ENCODE measurements around the gene ABCA2.

DNA sequence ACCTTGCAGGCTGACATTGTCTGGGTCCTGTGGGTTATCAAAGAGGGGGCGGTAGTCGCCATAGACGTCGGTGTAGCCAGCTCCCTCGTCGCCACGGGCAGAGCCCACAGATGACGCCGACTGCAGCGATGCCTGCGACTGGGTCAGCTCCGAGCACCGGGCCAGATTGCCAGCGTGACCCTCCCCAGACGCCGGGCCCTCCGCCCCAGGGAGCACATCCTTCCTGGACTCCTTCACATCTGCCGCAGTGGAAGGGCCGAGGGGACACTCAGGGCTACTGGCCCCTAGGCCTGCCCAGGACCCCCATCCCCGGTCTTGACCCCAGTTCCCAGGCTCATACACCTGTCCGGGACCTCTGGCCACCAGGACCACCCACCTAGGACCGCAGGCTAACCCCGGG lies 13.9 kb downstream of the ABCA2 start:
- TF ChIP-seq GABPA (IDR thresholded peaks at IDR 0.05; ENCODE audit: low read depth) (no peak), CTCF (IDR thresholded peaks at IDR 0.05) (no peak), EP300 (IDR thresholded peaks at IDR 0.05; ENCODE audit: borderline replicate concordance in 1 of 2, low read depth in 1 of 2, low read length in 1 of 2) (no peak), USF2 (IDR thresholded peaks at IDR 0.05; ENCODE audit: borderline replicate concordance, low read depth, low read length) (no peak), FOXJ3 (CRISPR knock-in tag; IDR thresholded peaks at IDR 0.05) (no peak), POLR2AphosphoS5 (IDR thresholded peaks at IDR 0.05; ENCODE audit: low read depth, low read length) (no peak), ZBTB33 (IDR thresholded peaks at IDR 0.05; ENCODE audit: borderline replicate concordance, low read depth) (no peak)

Data from SK-N-SH (cell line).